HepG2 (cell line): ENCODE data around the gene SRF. TPM values are rescaled to one million over a fixed set of nuclear protein-coding genes. Genes with fewer than 3 reads are reported as not detected.

ENCODE experiments used
- ATF7-NPFF ChIP-seq: sonication (generic); formaldehyde crosslinking; IDR thresholded peaks from 2 replicates; pipeline ENCODE4 v1.8.1; 2023; ENCODE audit warnings: mild to moderate bottlenecking, low read depth, missing genetic modification reagents, moderate library complexity
- CBX2 ChIP-seq, 2 experiments: fragments of 200-600 bp in 1 of 2; sonication (generic); formaldehyde crosslinking in 1 of 2; IDR thresholded peaks; 2 replicates each; pipeline versions ENCODE4 v1.7.0 to v1.8.1; 2018 to 2022; ENCODE audit warnings: low read depth in 2 of 2, low read length in 1 of 2, mild to moderate bottlenecking in 1 of 2, missing genetic modification reagents in 1 of 2
- ETV6 ChIP-seq: sonication (generic); formaldehyde crosslinking; conservative IDR thresholded peaks from 2 replicates; pipeline ENCODE4 v1.4.0; 2020; ENCODE audit warnings: missing genetic modification reagents
- HNF1A ChIP-seq, 2 experiments: sonication (generic) in 1 of 2; formaldehyde crosslinking in 1 of 2; IDR thresholded peaks; 2 replicates each; pipeline versions ENCODE4 v1.4.0 to v1.6.1; 2016 to 2020; ENCODE audit warnings: borderline replicate concordance in 1 of 2, low read depth in 1 of 2, mild to moderate bottlenecking in 1 of 2, missing genetic modification reagents in 1 of 2
- KDM5A ChIP-seq: fragments of 200-600 bp; sonication (generic); IDR thresholded peaks from 2 replicates; pipeline ENCODE4 v1.7.0; 2018; ENCODE audit warnings: antibody characterized with exemption, mild to moderate bottlenecking, low read length, borderline replicate concordance
- NAIF1 ChIP-seq: sonication (generic); formaldehyde crosslinking; IDR thresholded peaks from 2 replicates; pipeline ENCODE4 v1.5.0; 2020; ENCODE audit warnings: mild to moderate bottlenecking, missing genetic modification reagents, borderline replicate concordance
- PATZ1 ChIP-seq: sonication (generic); formaldehyde crosslinking; IDR thresholded peaks from 2 replicates; pipeline ENCODE4 v1.4.0; 2020; ENCODE audit warnings: missing genetic modification reagents
- SUZ12 ChIP-seq: fragments of 150-350 bp; IDR thresholded peaks from 2 replicates; pipeline ENCODE4 v1.6.1; 2014; ENCODE audit warnings: low read depth, low read length
- TFDP1 ChIP-seq: IDR thresholded peaks from 2 replicates; pipeline ENCODE4 v1.6.1; 2016; ENCODE audit warnings: missing compliant biosample characterization, missing genetic modification reagents, borderline replicate concordance
- ZNF276 ChIP-seq: sonication (generic); formaldehyde crosslinking; IDR thresholded peaks from 2 replicates; pipeline ENCODE4 v1.4.0; 2020; ENCODE audit warnings: mild to moderate bottlenecking, low read depth, missing genetic modification reagents
- ZNF280D ChIP-seq: sonication (generic); formaldehyde crosslinking; IDR thresholded peaks from 2 replicates; pipeline ENCODE4 v1.5.1; 2020; ENCODE audit warnings: mild to moderate bottlenecking, missing genetic modification reagents
- ZNF570 ChIP-seq: sonication (generic); formaldehyde crosslinking; IDR thresholded peaks from 2 replicates; pipeline ENCODE4 v1.4.0; 2020; ENCODE audit warnings: mild to moderate bottlenecking, missing genetic modification reagents, borderline replicate concordance
- ZNF746 ChIP-seq: sonication (generic); formaldehyde crosslinking; IDR thresholded peaks from 2 replicates; pipeline ENCODE4 v1.8.0; 2022; ENCODE audit warnings: mild to moderate bottlenecking, missing genetic modification reagents
- polyA plus RNA-seq, 8 experiments: library from polyadenylated mRNA; depleted of rRNA in 3 of 8; stranded (reverse) in 7 of 8; unstranded in 1 of 8; fragments of >200 nt; fragmentation: Illumina TruSeq in 4 of 8; extraction: Trizol in 4 of 8; gene quantifications; 2 replicates each; pipeline versions ENCODE4 v1.2.1 to v1.2.3, GENCODE V29; 2011 to 2016; ENCODE audit warnings: low read depth in 4 of 8, missing spikeins in 1 of 8, mixed read lengths in 1 of 8; ENCODE audit not compliant: insufficient read depth in 1 of 8
- total RNA-seq, 5 experiments: library from RNA; depleted of rRNA; stranded (reverse); fragments of >200 nt; fragmentation: Illumina TruSeq; extraction: Trizol; gene quantifications; 2 replicates each; pipeline ENCODE4 v1.2.3, GENCODE V29; 2016; ENCODE audit warnings: low read depth in 1 of 5

SRF gene
- total and polyA plus RNA-seq, 2 of the 13 experiments (the other 11 are each of a cell fraction or from before 2014, with no cell fraction given) = 25.5 to 44.1 TPM

GRCh38 chr6:43228951-43229802 is 58.1 kb downstream of the SRF start, which contains the start of gene DNPH1 (continued):
- TF ChIP-seq ZNF276 (CRISPR knock-in tag) = peak; percentile 90; the same call in 1 of the 2 replicates
- peak; percentile 81; the same call in 1 of the 2 replicates for TF ChIP-seq ZNF570 (CRISPR knock-in tag)
- TF ChIP-seq KDM5A = no peak
- TF ChIP-seq ATF7-NPFF (CRISPR knock-in tag) = peak; percentile 98
- no peak for TF ChIP-seq SUZ12
- TF ChIP-seq TFDP1 (CRISPR knock-in tag) = peak; percentile 94
- TF ChIP-seq PATZ1 = peak; percentile 70
- 0 out of 2 replicates have a peak, but pooled peaks have one; percentile 30 for TF ChIP-seq ZNF280D (CRISPR knock-in tag)
- no peak for TF ChIP-seq HNF1A (IDR thresholded peaks at IDR 0.05; ENCODE audit: low read depth)
- TF ChIP-seq HNF1A (CRISPR knock-in tag; IDR thresholded peaks at IDR 0.05; ENCODE audit: borderline replicate concordance) = 0 out of 2 replicates have a peak, but pooled peaks have one; percentile 16
- no peak; the same call in 1 of the 2 replicates for TF ChIP-seq NAIF1 (CRISPR knock-in tag)
- no peak; the same call in 1 of the 2 replicates for TF ChIP-seq ZNF746 (CRISPR knock-in tag)
- TF ChIP-seq CBX2 (IDR thresholded peaks at IDR 0.05; ENCODE audit: low read depth, low read length) = no peak
- peak; percentile 89; the same call in 1 of the 2 replicates for TF ChIP-seq CBX2 (CRISPR knock-in tag; IDR thresholded peaks at IDR 0.05; ENCODE audit: low read depth)
- peak; percentile 94; the same call in 1 of the 2 replicates for TF ChIP-seq ETV6 (CRISPR knock-in tag)
